Neuronal stem cell (in vitro differentiated cells): Measurements from ENCODE around the gene TAB2.

ENCODE experiments used
- DNase-seq: peaks from one replicate; pipeline ENCODE4 v3.0.0-alpha.2; 2013; ENCODE audit warnings: low spot score
- H2AFZ ChIP-seq: one replicate; pipeline ENCODE4 v1.6.1; 2013; ENCODE audit warnings: mild to moderate bottlenecking, low read length, inconsistent platforms
- H2AK5ac ChIP-seq: 2 replicates; pipeline ENCODE4 v1.6.1; 2013; ENCODE audit warnings: low read depth, mild to moderate bottlenecking, inconsistent platforms, low read length, moderate library complexity, mixed read lengths
- H2BK120ac ChIP-seq: 2 replicates; pipeline ENCODE4 v1.6.1; 2013; ENCODE audit warnings: low read depth, mild to moderate bottlenecking, inconsistent platforms, low read length, moderate library complexity, mixed read lengths
- H2BK12ac ChIP-seq: one replicate; pipeline ENCODE4 v1.6.1; 2013; ENCODE audit warnings: low read length, inconsistent platforms
- H2BK15ac ChIP-seq: 2 replicates; pipeline ENCODE4 v1.6.1; 2013; ENCODE audit warnings: mild to moderate bottlenecking, low read length, inconsistent platforms, mixed read lengths
- H2BK5ac ChIP-seq: one replicate; pipeline ENCODE4 v1.6.1; 2013; ENCODE audit warnings: inconsistent platforms, mild to moderate bottlenecking, low read length, moderate library complexity
- H3K14ac ChIP-seq: one replicate; pipeline ENCODE4 v1.6.1; 2013; ENCODE audit warnings: low read length, inconsistent platforms
- H3K18ac ChIP-seq: 2 replicates; pipeline ENCODE4 v1.6.1; 2013; ENCODE audit warnings: low read length, inconsistent platforms
- H3K23ac ChIP-seq: 2 replicates; pipeline ENCODE4 v1.6.1; 2013; ENCODE audit warnings: low read depth, mild to moderate bottlenecking, mixed read lengths, low read length, inconsistent platforms; ENCODE audit not compliant: poor library complexity
- H3K27ac ChIP-seq: replicated peaks from 3 replicates; pipeline ENCODE4 v1.5.1; 2013; ENCODE audit warnings: low read length, inconsistent platforms
- H3K27me3 ChIP-seq, 3 experiments: 2 replicates each; pipeline ENCODE4 v1.6.1; 2013; ENCODE audit warnings: low read length in 3 of 3, mild to moderate bottlenecking in 2 of 3, inconsistent platforms in 1 of 3, low read depth in 1 of 3, mixed read lengths in 1 of 3, moderate library complexity in 1 of 3; ENCODE audit not compliant: control insufficient read depth in 3 of 3, insufficient read depth in 3 of 3
- H3K36me3 ChIP-seq, 2 donors: replicated peaks in 1 of 2; 2 replicates each; pipeline ENCODE4 v1.6.1; 2013; ENCODE audit warnings: low read length in 2 of 2; ENCODE audit not compliant: control insufficient read depth in 2 of 2, insufficient read depth in 2 of 2
- H3K4ac ChIP-seq: 2 replicates; pipeline ENCODE4 v1.6.1; 2013; ENCODE audit warnings: inconsistent platforms, mild to moderate bottlenecking, low read length, moderate library complexity
- H3K4me1 ChIP-seq, 2 donors: 1 replicate in 1 of 2; 2 replicates in 1 of 2; pipeline ENCODE4 v1.6.1; 2013; ENCODE audit warnings: low read length in 2 of 2, low read depth in 1 of 2; ENCODE audit not compliant: control insufficient read depth in 2 of 2, insufficient read depth in 1 of 2
- H3K4me2 ChIP-seq: one replicate; pipeline ENCODE4 v1.6.1; 2013; ENCODE audit warnings: mild to moderate bottlenecking, low read length, inconsistent platforms; ENCODE audit not compliant: insufficient read depth, poor library complexity, severe bottlenecking
- H3K4me3 ChIP-seq, 2 donors: 2 replicates each; pipeline ENCODE4 v1.5.1; 2013; ENCODE audit warnings: low read length in 2 of 2, mild to moderate bottlenecking in 2 of 2, inconsistent platforms in 1 of 2, moderate library complexity in 1 of 2
- H3K79me1 ChIP-seq: one replicate; pipeline ENCODE4 v1.6.1; 2013; ENCODE audit warnings: low read depth, mild to moderate bottlenecking, inconsistent platforms, low read length, moderate library complexity
- H3K9ac ChIP-seq: one replicate; pipeline ENCODE4 v1.6.1; 2013; ENCODE audit warnings: mild to moderate bottlenecking, low read depth, low read length, inconsistent platforms; ENCODE audit not compliant: poor library complexity
- H3K9me3 ChIP-seq, 2 donors: replicated peaks in 1 of 2; 2 replicates each; pipeline versions ENCODE3 to v1.6.1; 2013; ENCODE audit warnings: low read length in 2 of 2, mild to moderate bottlenecking in 2 of 2, inconsistent platforms in 1 of 2, low read depth in 1 of 2, mixed read lengths in 1 of 2, moderate library complexity in 1 of 2; ENCODE audit not compliant: control insufficient read depth in 2 of 2, insufficient read depth in 1 of 2
- H4K8ac ChIP-seq: one replicate; pipeline ENCODE4 v1.6.1; 2013; ENCODE audit warnings: low read depth, mild to moderate bottlenecking, inconsistent platforms, low read length, moderate library complexity
- H4K91ac ChIP-seq: one replicate; pipeline ENCODE4 v1.6.1; 2013; ENCODE audit warnings: low read length, low read depth, mild to moderate bottlenecking, inconsistent platforms; ENCODE audit not compliant: poor library complexity
- WGBS, 2 donors: extraction: QIAGEN DNeasy Blood & Tissue Kit; methylation state at CpG; one replicate each; pipeline ENCODE4 v1.1.7; 2013; ENCODE audit warnings: missing lambda C conversion rate in 2 of 2, mixed read lengths in 1 of 2; ENCODE audit not compliant: insufficient read length in 2 of 2, insufficient replicate concordance in 1 of 2; ENCODE audit errors: extremely low coverage in 2 of 2; 5-methylcytosine and 5-hydroxymethylcytosine counted together

Gene TAB2

GRCh38 chr6:149302723-149303122, 14.8 kb upstream of the TAB2 start:
- H2BK12ac ChIP-seq: no peak overlapping the region
- no peak overlapping the region for H3K27ac ChIP-seq
- H3K14ac ChIP-seq: no peak overlapping the region
- H3K9ac ChIP-seq: no peak overlapping the region
- H3K4ac ChIP-seq: no peak overlapping the region
- H3K9me3 ChIP-seq: no peaks in the 10 kb centered on the region
- no peak overlapping the region for H3K4me3 ChIP-seq
- H2BK15ac ChIP-seq: no peak overlapping the region
- no peaks in the 10 kb centered on the region for H3K79me1 ChIP-seq
- H3K27me3 ChIP-seq: no peaks in the 10 kb centered on the region
- no peak overlapping the region for H4K91ac ChIP-seq
- no peak overlapping the region for H3K18ac ChIP-seq
- no peak overlapping the region for H2BK5ac ChIP-seq
- no peak overlapping the region for H4K8ac ChIP-seq
- WGBS, 2 donors: no CpG with 5 or more reads among the region's 3 CpGs
- DNase-seq: no peak
- H3K4me2 ChIP-seq: no peak overlapping the region
- no peak overlapping the region for H3K23ac ChIP-seq
- H2BK120ac ChIP-seq: no peak overlapping the region
- peaks cover 0 to 4% of the 10 kb centered on the region in 2 donors for H3K4me1 ChIP-seq
- no peaks in the 10 kb centered on the region for H3K36me3 ChIP-seq
- no peak overlapping the region for H2AK5ac ChIP-seq
- H2AFZ ChIP-seq: no peak overlapping the region

- Histone ChIP-seq H3K9me3 (no peaks in the 10 kb centered on the region), H4K8ac (no peak overlapping the region), H3K4me2 (no peak overlapping the region), H3K4ac (no peak overlapping the region), H2BK120ac (no peak overlapping the region), H4K91ac (no peak overlapping the region), H3K4me1 (peaks cover 0 to 4% of the 10 kb centered on the region in 2 donors), H3K27ac (no peak overlapping the region), H3K9ac (no peak overlapping the region), H2BK12ac (no peak overlapping the region), H3K36me3 (no peaks in the 10 kb centered on the region), H2AFZ (no peak overlapping the region), H2BK5ac (no peak overlapping the region), H3K4me3 (no peak overlapping the region), H3K27me3 (no peaks in the 10 kb centered on the region), H2BK15ac (no peak overlapping the region), H3K14ac (no peak overlapping the region), H3K79me1 (no peaks in the 10 kb centered on the region), H2AK5ac (no peak overlapping the region), H3K23ac (no peak overlapping the region), H3K18ac (no peak overlapping the region)
- DNase-seq: no peak
- WGBS, 2 donors: no CpG with 5 or more reads among the region's 1 CpG
These were observed 14.0 kb upstream of the TAB2 start for GRCh38 chr6:149303468-149303867.

GRCh38 chr6:149305372-149305771, 12.1 kb upstream of the TAB2 start:
- Histone ChIP-seq H3K36me3 (no peaks in the 10 kb centered on the region), H3K4me3 (no peak overlapping the region), H4K8ac (no peak overlapping the region), H3K14ac (no peak overlapping the region), H3K23ac (no peak overlapping the region), H3K79me1 (no peaks in the 10 kb centered on the region), H2BK5ac (no peak overlapping the region), H3K4me2 (no peak overlapping the region), H3K4me1 (peaks cover 0 to 4% of the 10 kb centered on the region in 2 donors), H2AFZ (no peak overlapping the region), H2BK15ac (no peak overlapping the region), H4K91ac (no peak overlapping the region), H3K4ac (no peak overlapping the region), H3K9ac (no peak overlapping the region), H3K9me3 (no peaks in the 10 kb centered on the region), H3K27me3 (no peaks in the 10 kb centered on the region), H2AK5ac (no peak overlapping the region), H2BK120ac (no peak overlapping the region), H3K18ac (no peak overlapping the region), H2BK12ac (no peak overlapping the region), H3K27ac (no peak overlapping the region)
- no peak for DNase-seq
- no CpG with 5 or more reads among the region's 3 CpGs for WGBS, 2 donors

GRCh38 chr6:149306967-149307366, 10.5 kb upstream of the TAB2 start:
- Histone ChIP-seq H3K18ac (no peak overlapping the region), H3K9ac (no peak overlapping the region), H2AK5ac (no peak overlapping the region), H3K23ac (no peak overlapping the region), H4K8ac (no peak overlapping the region), H2BK12ac (no peak overlapping the region), H2BK120ac (no peak overlapping the region), H3K4me1 (peaks cover 0 to 4% of the 10 kb centered on the region in 2 donors), H3K4me2 (no peak overlapping the region), H2BK5ac (no peak overlapping the region), H3K4ac (no peak overlapping the region), H3K14ac (no peak overlapping the region), H3K4me3 (no peak overlapping the region), H4K91ac (no peak overlapping the region), H2BK15ac (no peak overlapping the region), H3K27ac (no peak overlapping the region), H2AFZ (peak overlapping the region; percentile 42), H3K9me3 (no peaks in the 10 kb centered on the region), H3K36me3 (no peaks in the 10 kb centered on the region), H3K79me1 (no peaks in the 10 kb centered on the region), H3K27me3 (no peaks in the 10 kb centered on the region)
- no peak for DNase-seq
- WGBS, 2 donors: no CpG with 5 or more reads among the region's 3 CpGs
